ENCODE results near the gene NFE2L1.
A peak's percentile ranks its signal among the peaks of the same experiment; 100 is the strongest.
"Not testable (repeated sequence)": the region's sequence is repeated elsewhere in the genome, so short reads cannot be mapped to it uniquely, and the experiment has no call there.

NFE2L1 gene

DNA sequence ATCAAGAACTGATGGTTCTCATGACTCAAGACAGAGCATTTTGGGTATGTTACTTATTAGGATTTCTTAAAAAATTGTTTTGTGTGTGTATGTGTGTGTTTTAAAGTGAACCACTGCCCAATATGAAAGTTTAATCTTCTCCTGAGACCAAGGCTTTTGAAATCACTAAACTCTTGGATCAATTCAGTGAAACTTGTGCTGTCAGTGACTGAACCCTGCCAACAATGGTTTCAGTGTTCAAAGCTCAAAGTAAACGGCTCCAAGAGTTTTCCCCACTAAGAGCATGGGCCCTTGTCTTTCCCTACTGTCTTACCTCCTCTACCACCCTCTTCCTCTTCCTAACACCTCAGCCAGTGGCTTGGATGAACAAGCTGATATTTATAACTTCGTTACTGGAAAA lies 22.0 kb downstream of the NFE2L1 start:
- DNase-seq, result no peak

- no peak for DNase-seq
These were observed 23.5 kb downstream of the NFE2L1 start for GRCh38 chr17:48071654-48072053.

DNA sequence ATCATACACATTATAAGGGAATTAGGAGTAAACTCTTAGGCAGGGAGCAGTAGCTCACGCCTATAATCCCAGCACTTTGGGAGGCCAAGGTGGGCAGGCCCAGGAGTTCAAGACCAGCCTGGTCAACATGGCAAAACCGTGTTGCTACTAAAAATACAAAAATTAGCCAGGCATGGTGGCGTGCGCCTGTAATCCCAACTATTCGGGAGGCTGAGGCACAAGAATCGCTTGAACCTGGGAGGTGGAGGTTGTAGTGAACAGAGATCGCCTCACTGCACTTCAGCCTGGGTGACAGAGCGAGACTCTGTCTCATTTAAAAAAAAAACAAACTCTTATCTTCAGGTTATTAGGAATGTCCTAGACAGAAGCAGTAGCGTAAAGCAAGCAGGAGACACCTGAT lies 24.7 kb downstream of the NFE2L1 start:
- DNase-seq, result not testable (repeated sequence)

- DNase-seq, result not testable (repeated sequence)
These were observed 25.5 kb downstream of the NFE2L1 start for GRCh38 chr17:48073566-48074094.

GRCh38 chr17:48074322-48075081 lies 26.3 kb downstream of the NFE2L1 start:
- DNase-seq, result peak; percentile 77

DNA sequence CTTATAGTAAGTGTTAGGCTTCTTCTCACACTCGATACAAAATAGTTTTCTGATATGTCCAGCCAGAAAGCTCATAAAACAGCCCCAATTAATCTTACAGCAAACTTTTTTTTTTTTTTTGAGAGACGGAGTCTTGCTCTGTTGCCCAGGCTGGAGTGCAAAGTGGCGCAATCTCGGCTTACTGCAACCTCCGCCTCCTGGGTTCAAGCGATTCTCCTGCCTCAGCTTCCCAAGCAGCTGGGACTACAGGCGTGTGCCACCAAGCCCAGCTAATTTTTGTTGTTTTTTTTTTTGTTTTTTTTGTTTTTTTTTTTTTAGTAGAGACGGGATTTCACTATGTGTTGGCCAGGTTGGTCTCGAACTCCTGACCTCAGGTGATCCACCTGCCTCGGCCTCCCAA lies 29.0 kb downstream of the NFE2L1 start:
- DNase-seq, result not testable (repeated sequence)

- DNase-seq, result no peak
These were observed 33.7 kb downstream of the NFE2L1 start for GRCh38 chr17:48081858-48082257.

DNA sequence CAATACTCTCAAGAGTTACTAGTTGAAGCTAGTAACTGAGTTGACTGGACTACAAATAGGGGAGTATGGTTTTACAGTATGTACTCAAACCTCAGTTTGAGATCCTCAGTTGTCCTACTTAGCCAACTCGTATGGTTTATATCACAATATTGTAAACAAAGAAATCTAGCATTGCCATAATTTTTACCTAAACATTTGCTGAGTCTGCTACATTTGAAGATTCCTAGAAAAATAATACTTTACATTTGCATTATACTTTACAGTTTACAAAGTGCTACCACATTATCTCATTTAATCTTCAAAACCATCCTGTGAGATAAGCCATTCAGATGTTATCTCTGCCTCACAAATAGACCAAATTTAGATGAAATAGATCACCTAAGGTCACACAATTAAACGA lies 36.8 kb downstream of the NFE2L1 start:
- DNase-seq, result no peak

DNA sequence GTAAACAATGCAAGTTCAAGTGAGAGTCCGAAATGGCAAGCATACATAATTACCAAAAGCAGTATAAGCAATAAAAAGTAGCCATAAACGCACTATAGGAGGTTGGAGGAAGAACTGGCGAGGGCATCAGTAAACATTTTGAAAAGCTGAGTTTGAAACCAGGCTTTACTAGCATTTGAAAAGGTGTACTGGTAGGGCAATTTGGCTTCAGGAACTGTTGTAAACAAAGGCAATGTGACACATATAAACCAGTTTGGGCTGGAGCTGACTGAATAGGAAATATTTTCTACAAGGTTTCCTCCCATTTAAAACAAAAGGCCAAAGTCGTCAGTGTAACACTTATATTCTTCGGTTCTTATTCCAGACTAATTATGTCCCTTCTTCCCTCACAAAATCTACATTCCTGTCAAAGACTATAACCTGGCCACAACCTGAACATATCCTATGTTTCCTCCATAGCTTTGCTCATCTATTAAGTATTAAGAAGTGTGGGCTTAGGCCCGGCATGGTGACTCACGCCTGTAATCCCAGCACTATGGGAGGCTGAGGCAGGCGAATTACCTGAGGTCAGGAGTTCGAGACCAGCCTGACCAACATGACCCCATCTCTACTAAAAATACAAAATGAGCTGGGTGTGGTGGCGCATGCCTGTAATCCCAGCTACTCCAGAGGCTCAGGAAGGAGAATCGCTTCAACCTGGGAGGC lies 45.3 kb downstream of the NFE2L1 start:
- DNase-seq, result no peak

- no peak for DNase-seq
These were observed 47.5 kb downstream of the NFE2L1 start for GRCh38 chr17:48095611-48096010.

DNA sequence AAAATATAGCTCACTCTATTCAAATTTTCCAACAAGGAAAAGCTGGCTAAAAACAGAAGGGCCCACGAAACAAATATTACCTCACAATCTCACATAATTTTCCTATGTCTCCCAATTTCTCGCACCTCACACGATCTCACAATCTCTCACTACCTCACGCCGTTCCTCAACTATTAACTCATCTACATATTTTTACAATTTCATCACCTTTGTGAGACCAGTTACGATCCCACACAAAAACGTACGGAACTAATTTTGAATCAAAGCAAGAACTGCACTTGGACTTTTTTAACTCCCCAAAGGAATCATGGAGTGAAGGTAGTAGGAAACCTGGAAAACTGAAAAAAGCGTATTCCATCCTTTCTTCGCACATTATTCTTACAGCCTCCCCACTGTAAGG lies 52.0 kb downstream of the NFE2L1 start:
- DNase-seq, result no peak

DNA sequence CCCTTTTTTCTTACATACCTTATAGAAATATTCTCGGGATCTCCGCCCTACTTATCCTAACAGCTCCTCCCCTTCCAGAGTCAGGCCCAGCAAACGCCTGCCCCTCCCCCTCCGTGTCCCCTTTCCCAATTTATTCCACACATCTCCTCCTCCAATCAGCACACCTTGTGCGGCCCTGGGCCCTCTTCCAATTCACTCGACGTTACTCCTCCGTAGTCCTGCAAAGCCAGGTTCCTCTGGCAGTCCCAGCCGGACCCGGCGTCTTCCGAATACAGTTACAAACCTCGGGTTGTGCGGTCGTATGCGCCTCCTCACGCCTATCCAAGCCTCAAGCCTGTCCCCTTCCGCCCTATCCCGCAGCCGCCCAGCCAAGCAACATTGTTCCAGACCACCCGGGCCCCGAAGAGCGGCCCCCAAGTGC lies 52.4 kb downstream of the NFE2L1 start:
- DNase-seq, result peak; percentile 85

DNA sequence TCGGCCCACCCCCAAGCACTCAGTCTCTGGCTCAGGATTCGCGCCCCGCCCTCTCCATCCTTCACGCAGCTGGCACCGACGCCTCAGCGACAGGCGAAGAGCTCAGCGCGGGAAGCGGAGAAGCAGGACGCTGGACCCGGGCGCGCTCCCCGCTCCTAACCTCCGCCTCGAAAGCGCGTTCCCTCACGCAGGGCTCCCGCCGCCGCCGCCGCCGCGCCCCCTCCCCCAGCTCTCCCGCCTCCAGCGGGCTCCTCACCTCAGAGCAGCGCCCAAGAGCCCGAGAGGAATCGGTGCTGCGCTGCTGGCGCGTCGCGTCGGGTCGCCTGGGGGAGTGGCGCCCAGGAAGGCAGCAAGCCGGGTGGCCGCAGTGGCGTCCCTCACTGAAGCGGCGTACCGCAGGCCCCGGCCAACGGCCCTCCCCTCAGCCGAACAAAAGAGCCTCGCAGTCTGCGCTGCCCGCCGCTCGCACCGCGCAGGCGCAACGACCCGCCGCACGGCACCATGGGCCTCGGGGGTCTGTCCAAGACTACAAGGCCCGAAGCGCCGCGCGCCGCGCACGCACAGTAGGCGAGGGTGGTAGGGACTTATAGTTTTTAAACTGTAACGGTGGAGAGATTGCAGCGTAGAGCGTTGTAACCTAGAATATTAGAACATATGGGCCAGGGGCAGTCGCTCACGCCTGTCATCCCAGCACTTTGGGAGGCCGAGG lies 53.0 kb downstream of the NFE2L1 start, which contains the start of gene CBX1:
Gene CBX1, minus strand, starts transcription at position 467 of the 709 bp plus-strand sequence. CDS start 24,474 bp downstream, outside the sequence.
- peak; percentile 97 for DNase-seq

DNA sequence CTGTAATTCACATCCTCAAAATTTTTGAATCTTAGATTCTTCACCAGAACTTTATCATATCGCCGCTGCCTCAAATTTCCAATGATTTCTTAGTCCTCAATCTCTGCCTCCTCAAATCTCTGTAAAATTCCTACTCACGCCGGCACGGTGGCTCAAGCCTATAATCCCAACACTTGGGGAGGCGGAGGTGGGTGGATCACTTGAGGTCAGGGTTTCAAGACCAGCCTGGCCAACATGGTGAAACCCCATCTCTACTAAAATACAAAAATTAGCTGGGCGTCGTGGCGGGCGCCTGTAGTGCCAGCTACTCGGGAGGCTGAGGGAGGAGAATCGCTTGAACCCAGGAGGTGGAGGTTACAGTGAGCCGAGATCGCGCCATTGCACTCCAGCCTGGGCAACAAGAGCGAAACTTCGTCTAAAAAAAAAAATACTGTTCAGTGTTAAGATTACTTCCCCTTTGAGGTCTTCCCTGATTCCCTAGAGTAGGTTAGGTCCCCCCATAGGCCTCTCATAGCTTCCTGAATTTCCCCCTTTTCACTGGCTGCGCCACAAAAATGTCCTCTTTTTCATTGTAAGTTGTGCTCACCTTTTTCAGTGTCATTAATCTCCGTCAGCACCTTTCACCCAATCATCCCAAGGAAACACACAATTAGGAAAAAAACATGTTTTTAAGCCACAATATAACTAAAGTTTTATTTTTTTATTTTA lies 54.0 kb downstream of the NFE2L1 start:
- no peak for DNase-seq

DNA sequence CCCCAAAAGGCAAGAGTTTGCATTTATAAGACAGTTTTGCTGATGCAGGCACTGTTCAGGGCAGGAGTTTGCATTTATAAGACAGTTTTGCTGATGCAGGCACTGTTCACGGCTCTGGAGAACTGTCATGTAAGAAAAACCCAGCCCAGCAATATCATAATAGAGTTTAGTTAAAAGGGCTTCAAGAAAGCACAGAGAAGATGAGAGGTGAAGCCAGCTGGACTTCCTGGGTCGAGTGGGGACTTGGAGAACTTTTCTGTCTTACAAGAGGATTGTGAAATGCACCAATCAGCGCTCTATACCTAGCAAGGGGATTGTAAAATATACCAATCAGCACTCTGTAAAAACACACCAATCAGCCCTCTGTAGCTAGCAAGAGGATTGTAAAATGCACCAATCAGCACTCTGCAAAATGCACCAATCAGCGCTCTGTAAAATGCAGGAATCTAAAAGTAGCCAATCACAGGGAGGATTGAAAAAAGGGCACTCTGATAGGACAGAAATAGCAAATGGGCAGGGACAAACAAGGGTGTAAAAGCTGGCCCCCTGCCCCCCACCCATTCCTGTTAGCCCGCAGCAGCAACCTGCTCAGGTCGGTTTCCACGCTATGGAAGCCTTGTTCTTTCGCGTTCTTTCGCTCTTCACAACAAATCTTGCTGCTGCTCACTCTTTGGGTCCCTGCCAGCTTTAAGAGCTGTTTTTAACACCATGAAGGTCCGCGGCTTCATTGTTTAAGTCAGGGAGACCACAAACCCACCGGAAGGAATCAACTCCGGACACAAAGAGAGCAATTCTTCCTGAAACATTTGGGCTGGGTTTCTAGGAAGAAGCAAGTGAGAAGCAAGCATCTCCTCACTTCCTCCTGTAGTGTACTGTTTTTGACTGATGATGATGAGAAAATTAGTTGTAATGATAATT lies 54.9 kb downstream of the NFE2L1 start:
- DNase-seq, result no peak

GRCh38 chr17:48104440-48104839 lies 56.3 kb downstream of the NFE2L1 start:
- DNase-seq, result no peak

GRCh38 chr17:48106802-48107136 lies 58.6 kb downstream of the NFE2L1 start:
- no peak for DNase-seq

- DNase-seq, result peak; percentile 94
These were observed 59.2 kb downstream of the NFE2L1 start, which contains the start of gene SNX11 for GRCh38 chr17:48107137-48108055. TSS of gene SNX11 (plus strand) at chr17:48107766. CDS start at chr17:48112044, 4,278 bp downstream.

DNA sequence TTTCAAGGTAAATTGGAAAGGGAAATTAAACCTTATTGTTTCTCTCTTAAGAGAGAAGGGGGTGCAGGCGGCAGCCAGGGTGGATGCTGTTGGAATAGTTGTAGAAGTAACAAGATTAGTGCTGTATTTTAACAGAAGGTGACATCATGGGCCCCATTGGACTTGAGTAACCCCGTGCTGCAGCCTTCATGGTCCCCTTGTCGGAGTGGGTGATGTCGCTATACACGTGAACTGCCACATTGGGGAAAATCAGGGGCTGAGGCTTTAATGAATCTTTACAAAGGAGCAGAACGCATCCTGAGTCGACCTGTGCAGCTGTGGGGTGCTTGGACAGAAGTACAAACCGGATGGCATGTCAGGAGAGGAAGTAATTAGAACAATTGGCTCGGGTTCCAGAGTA lies 62.6 kb downstream of the NFE2L1 start:
- no peak for DNase-seq
